ENCODE measurements around the gene LRRC36. TPM values are rescaled to one million over a fixed set of nuclear protein-coding genes. Genes with fewer than 3 reads are reported as not detected.
"Not testable (repeated sequence)": the region's sequence is repeated elsewhere in the genome, so short reads cannot be mapped to it uniquely, and the experiment has no call there.

Gene LRRC36
- total and polyA plus RNA-seq, 9 of the 15 experiments (the other 6 are each of a cell fraction or from before 2014, with no cell fraction given) = 0.09 to 0.40 (median 0.17) TPM; not detected in 1

DNA sequence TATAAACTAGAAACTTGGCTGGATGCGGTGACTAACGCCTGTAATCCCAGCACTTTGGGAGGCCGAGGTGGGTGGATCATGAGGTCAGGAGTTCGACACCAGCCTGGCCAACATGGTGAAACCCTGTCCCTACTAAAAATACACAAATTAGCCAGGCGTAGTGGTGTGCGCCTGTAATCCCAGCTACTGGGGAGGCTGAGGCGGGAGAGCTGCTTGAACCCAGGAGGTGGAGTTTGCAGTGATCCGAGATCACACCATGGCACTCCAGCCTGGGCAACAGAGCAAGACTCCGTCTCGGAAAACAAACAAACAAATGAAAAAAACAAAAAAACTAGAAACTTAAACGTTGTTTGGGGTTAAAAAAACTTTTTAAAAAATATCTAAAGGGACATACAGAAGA lies 49.4 kb downstream of the LRRC36 start:
- H2AFZ ChIP-seq (ENCODE audit: low read depth, low read length); H3K9ac ChIP-seq (ENCODE audit: insufficient read depth in 1 of 2, low read depth in 2 of 2, low read length in 2 of 2); H3K4me3 ChIP-seq; H3K9me3 ChIP-seq (replicated peaks; ENCODE audit: control insufficient read depth, insufficient read depth, low read depth, low read length); CTCF ChIA-PET (ENCODE audit: low intra/inter-chr PET ratio); H4K20me1 ChIP-seq (replicated peaks; ENCODE audit: control insufficient read depth, insufficient read depth, low read length); FAIRE-seq; H3K4me2 ChIP-seq (ENCODE audit: insufficient read depth, low read length); H3K36me3 ChIP-seq (ENCODE audit: control insufficient read depth, insufficient read depth, low read length); H3K9me1 ChIP-seq (ENCODE audit: control insufficient read depth, insufficient read depth, low read length); intact Hi-C loops (cut with micrococcal nuclease); H3K27ac ChIP-seq (ENCODE audit: extremely low read depth, low read depth, low read length); in situ Hi-C loops (cut with MboI); DNase-seq (ENCODE audit: extremely low read depth in 1 of 4, low spot score in 3 of 4); H3K4me1 ChIP-seq (replicated peaks in 1 of 2; ENCODE audit: control insufficient read depth in 2 of 2, insufficient read depth in 2 of 2, low read length in 2 of 2); BruUV-seq (replicated peaks); H3K79me2 ChIP-seq (ENCODE audit: control insufficient read depth, insufficient read depth, low read length); ATAC-seq: not testable (repeated sequence)
- TF ChIP-seq CBX8 (IDR thresholded peaks at IDR 0.05; ENCODE audit: borderline replicate concordance, extremely low read depth, low read depth, low read length, poor library complexity, severe bottlenecking) (peak; percentile 83), CBX2 (IDR thresholded peaks at IDR 0.05; ENCODE audit: insufficient read depth, low read length, poor library complexity, severe bottlenecking) (peak; percentile 88), EGR1 (conservative IDR thresholded peaks at IDR 0.05) (0 out of 2 replicates have a peak, but pooled peaks have one; percentile 13)
- peaks cover 12 to 14% of the 10 kb centered on the region in 2 experiments for H3K27me3 ChIP-seq (ENCODE audit: control insufficient read depth in 2 of 2, insufficient read depth in 2 of 2, low read length in 2 of 2)
- WGBS (ENCODE audit: insufficient coverage, low coverage, missing lambda C conversion rate) = 15% methylated on average over 11 of the region's 11 CpGs
- POLR2A ChIA-PET = interaction anchor here (0.7 to 1.5 kb wide), 2 partner anchors 12 to 27 kb away, joined by 3 to 6 read pairs; no protein-coding TSS in a partner anchor

DNA sequence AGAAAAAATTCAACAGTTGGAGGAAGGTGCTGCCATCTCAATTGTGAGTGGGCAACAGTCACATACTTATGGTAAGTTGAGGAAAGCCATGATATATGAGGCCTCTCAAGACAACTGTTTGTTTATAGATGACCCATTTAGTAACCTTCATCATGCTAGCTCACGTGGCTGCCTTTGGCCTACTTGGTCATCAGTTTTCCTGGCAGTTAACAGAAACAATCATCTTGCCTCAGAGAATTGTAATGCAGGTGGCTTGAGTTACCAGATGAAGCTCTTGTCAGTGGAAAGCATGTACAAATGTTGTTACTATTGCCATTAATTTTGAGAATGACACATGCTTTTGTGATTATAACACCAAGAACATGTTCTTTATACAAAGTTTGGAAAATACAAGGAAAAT lies 52.0 kb downstream of the LRRC36 start:
- CTCF ChIA-PET (ENCODE audit: low intra/inter-chr PET ratio) = no interaction called here
- POLR2A ChIA-PET = interaction anchor here (0.8 to 0.9 kb wide), 2 partner anchors 8 to 29 kb away, joined by 3 read pairs; no protein-coding TSS in a partner anchor
- no peaks in the 10 kb centered on the region for H3K36me3 ChIP-seq (ENCODE audit: control insufficient read depth, insufficient read depth, low read length)
- no peaks in the 10 kb centered on the region for H3K79me2 ChIP-seq (ENCODE audit: control insufficient read depth, insufficient read depth, low read length)
- H3K9ac ChIP-seq (ENCODE audit: insufficient read depth in 1 of 2, low read depth in 2 of 2, low read length in 2 of 2) = no peak overlapping the region
- no peak overlapping the region for H2AFZ ChIP-seq (ENCODE audit: low read depth, low read length)
- BruUV-seq (replicated peaks) = no TSS peak
- intact Hi-C loops (cut with micrococcal nuclease) = no loop called here
- 5% methylated on average over 1 of the region's 1 CpG for WGBS (ENCODE audit: insufficient coverage, low coverage, missing lambda C conversion rate)
- no peak overlapping the region for H3K4me2 ChIP-seq (ENCODE audit: insufficient read depth, low read length)
- no peak overlapping the region for H3K4me3 ChIP-seq
- H3K9me1 ChIP-seq (ENCODE audit: control insufficient read depth, insufficient read depth, low read length) = no peaks in the 10 kb centered on the region
- H3K9me3 ChIP-seq (replicated peaks; ENCODE audit: control insufficient read depth, insufficient read depth, low read depth, low read length) = no peaks in the 10 kb centered on the region
- in situ Hi-C loops (cut with MboI) = no loop called here
- H3K4me1 ChIP-seq (replicated peaks in 1 of 2; ENCODE audit: control insufficient read depth in 2 of 2, insufficient read depth in 2 of 2, low read length in 2 of 2) = no peaks in the 10 kb centered on the region
- no peak overlapping the region for H3K27ac ChIP-seq (ENCODE audit: extremely low read depth, low read depth, low read length)
- FAIRE-seq (no peak), ATAC-seq (no peak), DNase-seq (ENCODE audit: extremely low read depth in 1 of 4, low spot score in 3 of 4) (no peak)
- H4K20me1 ChIP-seq (replicated peaks; ENCODE audit: control insufficient read depth, insufficient read depth, low read length) = no peaks in the 10 kb centered on the region; the same call in 1 of the 2 replicates
- TF ChIP-seq ZBTB17 (CRISPR knock-in tag; IDR thresholded peaks at IDR 0.05) (no peak), PHTF2 (CRISPR knock-in tag; IDR thresholded peaks at IDR 0.05) (no peak), ZBTB7A (IDR thresholded peaks at IDR 0.05; ENCODE audit: borderline replicate concordance, control insufficient read depth, low read depth, low read length) (no peak), RUNX1 (IDR thresholded peaks at IDR 0.05; ENCODE audit: low read depth) (no peak), KDM1A (IDR thresholded peaks at IDR 0.05) (no peak), KAT2B (IDR thresholded peaks at IDR 0.05; ENCODE audit: low read depth, low read length) (no peak), HNRNPH1 (optimal IDR thresholded peaks at IDR 0.05; ENCODE audit: low read depth, low read length) (no peak), SIN3A (IDR thresholded peaks at IDR 0.05; ENCODE audit: borderline replicate concordance in 2 of 2, control insufficient read depth in 1 of 2, low read depth in 2 of 2, low read length in 2 of 2) (no peak), BRCA1 (IDR thresholded peaks at IDR 0.05) (no peak), BRCA1 (CRISPR knock-in tag; IDR thresholded peaks at IDR 0.05) (no peak)
- TF ChIP-seq, protein P1, sequence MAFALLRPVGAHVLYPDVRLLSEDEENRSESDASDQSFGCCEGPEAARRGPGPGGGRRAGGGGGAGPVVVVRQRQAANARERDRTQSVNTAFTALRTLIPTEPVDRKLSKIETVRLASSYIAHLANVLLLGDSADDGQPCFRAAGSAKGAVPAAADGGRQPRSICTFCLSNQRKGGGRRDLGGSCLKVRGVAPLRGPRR (CRISPR knock-in tag; IDR thresholded peaks at IDR 0.05) = no peak
- peaks cover 16 to 25% of the 10 kb centered on the region in 2 experiments for H3K27me3 ChIP-seq (ENCODE audit: control insufficient read depth in 2 of 2, insufficient read depth in 2 of 2, low read length in 2 of 2)

All from K562 (cell line).